ENCODE data around the gene MTMR12.

Gene MTMR12

DNA sequence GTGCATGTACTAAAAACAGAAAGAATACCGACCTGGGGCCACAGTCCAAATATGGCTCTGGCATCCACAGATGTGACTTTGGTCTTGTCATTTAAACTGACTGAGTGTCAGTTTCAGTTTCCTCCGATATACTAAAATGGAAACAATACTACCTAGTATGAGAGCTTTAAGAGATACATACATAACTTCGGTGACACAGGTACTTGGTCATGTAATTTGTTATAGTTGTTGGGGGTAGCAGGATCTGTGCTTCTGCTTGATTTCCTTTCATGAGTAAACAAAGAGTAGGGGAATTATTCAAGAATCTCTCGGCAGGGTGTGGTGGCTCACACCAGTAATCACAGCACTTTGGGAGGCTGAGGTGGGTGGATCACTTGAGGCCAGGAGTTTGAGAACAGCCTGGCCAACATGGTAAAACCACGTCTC, 32.1 kb downstream of the MTMR12 start:
- no peak overlapping the region for H3K4ac ChIP-seq (ENCODE audit: low read depth, low read length)
- no peak overlapping the region for H3K23ac ChIP-seq (ENCODE audit: low read length)
- no peak overlapping the region for H4K8ac ChIP-seq (ENCODE audit: low read depth, low read length)
- H3K18ac ChIP-seq (ENCODE audit: low read length), result no peak overlapping the region
- H3K9me3 ChIP-seq (ENCODE audit: insufficient read depth, low read depth, low read length), result peaks cover 1% of the 10 kb centered on the region
- H2AFZ ChIP-seq (ENCODE audit: insufficient read depth, low read length, poor library complexity), result no peak overlapping the region
- H2BK12ac ChIP-seq (ENCODE audit: low read length), result no peak overlapping the region
- H3K4me3 ChIP-seq (ENCODE audit: low read depth, low read length), result no peak overlapping the region
- no peak overlapping the region for H3K9ac ChIP-seq (ENCODE audit: low read length)
- no peak overlapping the region for H3K14ac ChIP-seq (ENCODE audit: low read length)
- whole genome bisulfite sequencing (ENCODE audit: extremely low coverage, insufficient coverage, insufficient read length), result no CpG with 5 or more reads among the region's 5 CpGs
- DNase-seq, result no peak
- H2AK5ac ChIP-seq (ENCODE audit: low read length), result no peak overlapping the region
- H3K27me3 ChIP-seq (ENCODE audit: insufficient read depth, low read length), result no peaks in the 10 kb centered on the region
- no peak overlapping the region for H4K12ac ChIP-seq (ENCODE audit: low read depth, low read length)
- H4K91ac ChIP-seq (ENCODE audit: low read depth, low read length), result no peak overlapping the region
- H2BK120ac ChIP-seq (ENCODE audit: insufficient read depth, low read length, poor library complexity), result no peak overlapping the region
- no peaks in the 10 kb centered on the region for H3K79me1 ChIP-seq (ENCODE audit: low read length)
- H3K27ac ChIP-seq (ENCODE audit: low read depth, low read length), result no peak overlapping the region
- no peaks in the 10 kb centered on the region for H3K36me3 ChIP-seq (ENCODE audit: control insufficient read depth in 1 of 2, insufficient read depth in 2 of 2, low read length in 2 of 2)
- no peak overlapping the region for H3K4me2 ChIP-seq (ENCODE audit: low read length)
- peaks cover 0 to 2% of the 10 kb centered on the region in 2 experiments for H3K4me1 ChIP-seq (ENCODE audit: control insufficient read depth in 1 of 2, insufficient read depth in 2 of 2, low read length in 2 of 2)
- no peak overlapping the region for H2BK5ac ChIP-seq (ENCODE audit: low read depth, low read length, poor library complexity)
- no peaks in the 10 kb centered on the region for H3K79me2 ChIP-seq (ENCODE audit: control insufficient read depth, insufficient read depth, low read length, poor library complexity)

DNA sequence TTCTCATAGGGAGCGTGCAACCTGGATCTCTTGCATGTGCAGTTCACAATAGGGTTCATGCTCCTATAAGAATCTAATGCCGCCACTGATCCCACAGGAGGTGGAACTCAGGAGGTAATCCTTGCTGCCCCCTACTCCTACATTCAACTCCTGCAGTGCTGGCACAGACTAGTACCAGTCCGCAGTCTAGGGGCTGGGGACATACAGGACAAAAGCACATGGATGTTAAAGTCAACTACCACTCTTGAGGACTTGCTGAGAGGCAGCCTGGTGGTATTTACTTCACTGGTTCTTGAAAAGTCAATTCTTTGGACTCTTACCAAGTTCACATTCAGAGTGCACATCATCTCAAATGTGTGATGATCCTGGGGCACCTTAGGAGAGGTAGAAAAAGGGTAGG, 33.0 kb downstream of the MTMR12 start:
- Histone ChIP-seq H2BK5ac (ENCODE audit: low read depth, low read length, poor library complexity) (no peak overlapping the region), H3K18ac (ENCODE audit: low read length) (no peak overlapping the region), H3K9me3 (ENCODE audit: insufficient read depth, low read depth, low read length) (peaks cover 1% of the 10 kb centered on the region), H3K9ac (ENCODE audit: low read length) (no peak overlapping the region), H4K12ac (ENCODE audit: low read depth, low read length) (no peak overlapping the region), H2BK120ac (ENCODE audit: insufficient read depth, low read length, poor library complexity) (no peak overlapping the region), H2BK12ac (ENCODE audit: low read length) (no peak overlapping the region), H3K4me2 (ENCODE audit: low read length) (no peak overlapping the region), H3K23ac (ENCODE audit: low read length) (no peak overlapping the region), H3K27ac (ENCODE audit: low read depth, low read length) (no peak overlapping the region), H3K4me1 (ENCODE audit: control insufficient read depth in 1 of 2, insufficient read depth in 2 of 2, low read length in 2 of 2) (peaks cover 0 to under 1% of the 10 kb centered on the region in 2 experiments), H3K4me3 (ENCODE audit: low read depth, low read length) (no peak overlapping the region), H3K36me3 (ENCODE audit: control insufficient read depth in 1 of 2, insufficient read depth in 2 of 2, low read length in 2 of 2) (no peaks in the 10 kb centered on the region), H3K14ac (ENCODE audit: low read length) (no peak overlapping the region), H4K91ac (ENCODE audit: low read depth, low read length) (no peak overlapping the region), H3K4ac (ENCODE audit: low read depth, low read length) (no peak overlapping the region), H3K27me3 (ENCODE audit: insufficient read depth, low read length) (no peaks in the 10 kb centered on the region), H3K79me2 (ENCODE audit: control insufficient read depth, insufficient read depth, low read length, poor library complexity) (no peaks in the 10 kb centered on the region), H4K8ac (ENCODE audit: low read depth, low read length) (no peak overlapping the region), H2AK5ac (ENCODE audit: low read length) (no peak overlapping the region), H3K79me1 (ENCODE audit: low read length) (no peaks in the 10 kb centered on the region), H2AFZ (ENCODE audit: insufficient read depth, low read length, poor library complexity) (no peak overlapping the region)
- DNase-seq, result no peak
- WGBS (ENCODE audit: extremely low coverage, insufficient coverage, insufficient read length), result no CpG with 5 or more reads among the region's 3 CpGs

DNA sequence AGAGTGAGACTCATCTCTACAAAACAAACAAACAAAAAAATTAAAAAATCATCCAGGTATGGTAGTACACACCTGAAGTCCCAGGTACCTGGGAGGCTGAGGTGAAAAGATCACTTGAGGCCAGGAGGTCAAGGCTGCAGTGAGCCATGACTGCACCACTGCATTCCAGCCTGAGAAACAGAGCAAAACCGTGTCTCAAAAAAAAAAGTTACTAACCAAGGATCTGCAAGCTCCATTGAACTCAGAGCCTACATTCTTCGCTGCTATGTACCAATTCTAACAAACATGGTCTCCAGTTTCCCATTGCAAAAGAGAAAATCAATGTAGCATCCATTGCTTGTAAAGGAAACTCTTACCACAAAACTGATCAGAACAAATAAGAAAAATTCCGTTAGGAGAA, 33.5 kb downstream of the MTMR12 start:
- Histone ChIP-seq H4K91ac (ENCODE audit: low read depth, low read length) (no peak overlapping the region), H3K79me1 (ENCODE audit: low read length) (no peaks in the 10 kb centered on the region), H4K12ac (ENCODE audit: low read depth, low read length) (no peak overlapping the region), H2BK120ac (ENCODE audit: insufficient read depth, low read length, poor library complexity) (no peak overlapping the region), H3K27ac (ENCODE audit: low read depth, low read length) (no peak overlapping the region), H3K9me3 (ENCODE audit: insufficient read depth, low read depth, low read length) (peaks cover 1% of the 10 kb centered on the region), H3K27me3 (ENCODE audit: insufficient read depth, low read length) (no peaks in the 10 kb centered on the region), H2AFZ (ENCODE audit: insufficient read depth, low read length, poor library complexity) (no peak overlapping the region), H3K79me2 (ENCODE audit: control insufficient read depth, insufficient read depth, low read length, poor library complexity) (no peaks in the 10 kb centered on the region), H3K18ac (ENCODE audit: low read length) (no peak overlapping the region), H4K8ac (ENCODE audit: low read depth, low read length) (no peak overlapping the region), H2AK5ac (ENCODE audit: low read length) (no peak overlapping the region), H3K9ac (ENCODE audit: low read length) (no peak overlapping the region), H3K36me3 (ENCODE audit: control insufficient read depth in 1 of 2, insufficient read depth in 2 of 2, low read length in 2 of 2) (peaks cover 0 to 2% of the 10 kb centered on the region in 2 experiments), H2BK5ac (ENCODE audit: low read depth, low read length, poor library complexity) (no peak overlapping the region), H3K4me3 (ENCODE audit: low read depth, low read length) (no peak overlapping the region), H3K4me2 (ENCODE audit: low read length) (no peak overlapping the region), H3K4me1 (ENCODE audit: control insufficient read depth in 1 of 2, insufficient read depth in 2 of 2, low read length in 2 of 2) (no peaks in the 10 kb centered on the region), H2BK12ac (ENCODE audit: low read length) (no peak overlapping the region), H3K14ac (ENCODE audit: low read length) (no peak overlapping the region), H3K23ac (ENCODE audit: low read length) (no peak overlapping the region), H3K4ac (ENCODE audit: low read depth, low read length) (no peak overlapping the region)
- no peak for DNase-seq
- WGBS (ENCODE audit: extremely low coverage, insufficient coverage, insufficient read length), result no CpG with 5 or more reads among the region's 3 CpGs

DNA sequence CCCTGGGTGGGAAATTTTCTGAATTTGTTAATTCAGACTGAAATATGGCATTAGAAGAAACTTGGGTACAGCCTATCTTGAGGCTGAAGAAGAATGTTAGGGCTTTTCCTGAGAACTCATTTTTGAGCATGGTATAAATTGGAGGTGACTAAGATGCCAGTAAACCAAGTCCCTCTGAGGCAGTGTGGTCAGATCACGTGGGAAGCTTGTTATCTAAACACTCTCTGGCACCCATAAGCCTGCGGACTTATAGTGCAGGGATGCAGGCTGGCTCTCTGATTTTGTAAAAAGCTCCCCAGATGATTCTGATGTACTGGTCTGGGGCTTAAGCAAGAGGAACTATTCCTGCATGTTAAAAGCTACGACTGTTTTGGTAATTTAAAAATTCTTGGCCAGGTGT, 34.3 kb downstream of the MTMR12 start:
- Histone ChIP-seq H3K36me3 (ENCODE audit: control insufficient read depth in 1 of 2, insufficient read depth in 2 of 2, low read length in 2 of 2) (peaks cover 2 to 4% of the 10 kb centered on the region in 2 experiments), H3K23ac (ENCODE audit: low read length) (no peak overlapping the region), H2AK5ac (ENCODE audit: low read length) (no peak overlapping the region), H4K91ac (ENCODE audit: low read depth, low read length) (no peak overlapping the region), H3K27ac (ENCODE audit: low read depth, low read length) (no peak overlapping the region), H4K12ac (ENCODE audit: low read depth, low read length) (no peak overlapping the region), H2BK5ac (ENCODE audit: low read depth, low read length, poor library complexity) (no peak overlapping the region), H4K8ac (ENCODE audit: low read depth, low read length) (no peak overlapping the region), H3K4ac (ENCODE audit: low read depth, low read length) (no peak overlapping the region), H3K79me2 (ENCODE audit: control insufficient read depth, insufficient read depth, low read length, poor library complexity) (no peaks in the 10 kb centered on the region), H2BK12ac (ENCODE audit: low read length) (no peak overlapping the region), H3K14ac (ENCODE audit: low read length) (no peak overlapping the region), H3K18ac (ENCODE audit: low read length) (no peak overlapping the region), H3K27me3 (ENCODE audit: insufficient read depth, low read length) (no peaks in the 10 kb centered on the region), H3K4me1 (ENCODE audit: control insufficient read depth in 1 of 2, insufficient read depth in 2 of 2, low read length in 2 of 2) (no peaks in the 10 kb centered on the region), H3K9me3 (ENCODE audit: insufficient read depth, low read depth, low read length) (no peaks in the 10 kb centered on the region), H3K9ac (ENCODE audit: low read length) (no peak overlapping the region), H2AFZ (ENCODE audit: insufficient read depth, low read length, poor library complexity) (no peak overlapping the region), H3K79me1 (ENCODE audit: low read length) (no peaks in the 10 kb centered on the region), H3K4me2 (ENCODE audit: low read length) (no peak overlapping the region), H2BK120ac (ENCODE audit: insufficient read depth, low read length, poor library complexity) (no peak overlapping the region), H3K4me3 (ENCODE audit: low read depth, low read length) (no peak overlapping the region)
- no peak for DNase-seq
- no CpG with 5 or more reads among the region's 3 CpGs for WGBS (ENCODE audit: extremely low coverage, insufficient coverage, insufficient read length)

Measured in trophoblast cell (in vitro differentiated cells and primary cell).